GF-D8 (cell line): ENCODE data around the gene FAM110D.

Source experiments
- DNase-seq: peaks from one replicate; lab custom pipeline; 2025; lab: John Stamatoyannopoulos, UW

FAM110D gene

DNA sequence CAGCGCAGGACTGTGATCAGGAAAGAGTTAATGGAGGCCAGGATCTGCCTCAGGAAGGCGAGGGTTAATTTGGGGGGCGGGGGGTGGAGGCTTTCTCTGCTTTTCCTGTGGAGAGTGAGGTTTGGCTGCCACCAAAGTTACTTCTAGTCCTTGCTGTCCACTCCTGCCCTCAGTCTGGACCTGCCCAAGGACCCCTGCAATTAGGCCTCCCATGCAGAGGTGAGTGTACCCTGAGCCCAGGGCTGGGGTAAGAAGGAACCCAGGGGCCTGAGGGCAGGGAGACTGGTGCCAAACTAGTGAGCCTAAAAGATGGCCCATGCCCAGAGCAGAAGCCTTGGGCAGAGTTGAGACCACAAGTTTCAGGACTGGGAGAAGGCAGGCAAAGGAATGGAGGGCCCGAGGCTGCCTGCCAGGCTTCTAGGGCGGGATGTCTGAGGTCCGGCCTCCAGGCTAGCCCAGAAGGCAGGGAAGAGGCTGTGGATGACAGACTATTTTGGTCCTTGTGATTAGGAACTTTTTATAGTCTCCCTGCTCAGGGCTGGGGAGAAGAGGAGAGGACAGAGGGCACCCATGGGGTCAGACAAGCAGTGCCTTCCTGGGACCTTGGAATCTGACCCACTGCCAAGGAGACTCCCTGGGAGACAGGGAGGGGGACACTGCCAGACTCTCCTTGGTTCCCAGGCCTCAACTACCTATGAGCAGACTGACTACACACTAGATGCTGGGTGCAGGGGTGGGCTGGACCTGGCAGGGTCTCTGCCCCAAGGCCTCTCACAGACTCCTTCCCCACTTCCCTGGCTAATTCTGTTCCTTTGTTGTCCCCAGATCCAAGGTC is at the start of gene FAM110D:
Gene FAM110D, plus strand, starts transcription at position 172 of the 835 bp plus-strand sequence. CDS start 2,213 bp downstream, outside the sequence.
- DNase-seq: no peak

GRCh38 chr1:26109229-26110164 is 49.4 kb upstream of the FAM110D start:
- DNase-seq: no peak

DNA sequence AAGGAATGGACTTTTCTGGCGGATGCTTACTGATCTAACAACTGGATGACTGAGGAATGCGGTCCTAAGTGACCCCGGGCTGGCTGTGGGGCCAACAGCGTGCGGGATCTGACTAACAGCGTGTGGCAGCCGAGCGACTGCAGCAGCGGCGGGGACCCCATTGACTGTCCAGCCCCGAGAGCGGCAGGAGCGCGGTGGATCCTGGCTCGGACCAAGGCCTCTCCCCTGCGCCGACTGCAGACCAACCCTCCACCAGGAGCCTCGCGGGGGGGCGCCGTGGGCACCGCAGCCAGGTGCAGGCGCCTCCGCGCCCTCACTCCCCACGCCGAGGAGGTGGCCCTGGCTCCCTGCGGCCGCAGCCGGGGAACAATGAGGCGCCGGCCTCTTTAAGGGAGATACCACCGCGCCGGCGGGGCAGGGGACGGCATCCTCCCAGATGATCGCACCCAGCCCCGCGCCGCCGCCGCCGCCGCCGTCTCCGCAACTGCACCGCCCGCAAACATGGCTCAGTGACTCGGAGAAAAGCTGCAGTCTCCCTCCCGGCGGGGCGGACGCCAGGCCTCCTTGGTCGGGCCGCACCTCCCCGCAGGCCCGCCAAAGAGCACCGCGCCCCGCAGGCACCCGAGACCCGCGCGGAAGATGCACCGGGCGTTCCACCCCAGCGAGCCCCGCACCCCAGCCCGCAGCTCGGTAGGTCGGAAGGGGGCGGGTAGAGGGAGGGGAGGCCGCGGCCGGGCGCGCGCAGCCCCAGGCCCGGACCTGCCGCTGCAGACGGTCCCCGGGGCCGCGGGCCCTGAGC is 47.9 kb upstream of the FAM110D start:
- DNase-seq: peak; percentile 28

DNA sequence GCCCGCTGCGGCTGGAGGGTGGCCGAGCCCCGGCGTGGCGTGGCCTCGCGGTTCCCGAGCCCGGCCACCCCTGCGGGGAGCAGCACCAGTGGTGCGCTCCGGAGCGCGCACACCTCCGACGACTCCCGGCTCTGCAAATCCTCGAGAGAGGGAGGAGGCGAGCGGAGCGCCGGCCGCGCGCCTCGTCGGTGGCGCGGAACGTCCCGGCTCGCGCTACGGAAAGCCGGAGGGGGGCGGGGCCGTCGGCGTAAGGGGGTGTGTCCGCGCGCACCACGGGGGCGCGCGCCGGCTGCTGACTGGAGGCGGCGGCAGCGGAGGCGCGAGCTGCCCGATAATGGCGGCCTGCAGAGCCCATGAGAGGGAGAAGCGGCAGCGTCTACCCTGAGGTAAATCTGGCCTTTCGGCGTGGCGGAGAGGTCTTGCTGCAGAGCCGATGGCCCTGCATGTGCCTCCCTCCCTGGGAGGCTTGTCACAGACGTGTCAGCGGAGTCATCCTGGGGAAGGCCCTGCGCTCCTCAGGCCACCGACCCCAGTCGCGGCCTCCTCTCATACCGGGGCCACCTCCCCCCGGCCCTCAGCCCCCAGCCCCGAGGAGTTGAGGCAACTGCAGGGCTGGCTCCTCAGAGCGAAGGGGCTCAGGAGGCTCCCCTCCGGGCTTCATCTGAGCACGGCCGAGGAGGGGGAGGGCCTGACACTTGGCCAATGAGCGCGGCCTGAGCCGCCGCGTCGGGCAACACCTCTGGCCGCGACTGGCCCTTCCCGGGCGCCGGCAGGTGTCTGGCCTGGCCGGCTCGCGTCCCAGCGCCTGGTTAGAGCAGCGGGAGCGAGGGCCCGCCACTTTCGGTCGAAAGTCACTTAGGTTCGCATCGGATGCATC is 47.1 kb upstream of the FAM110D start, which contains the start of gene PDIK1L:
Gene PDIK1L, plus strand, starts transcription at position 295 of the 877 bp plus-strand sequence. CDS start 2,485 bp downstream, outside the sequence.
- DNase-seq: peak; percentile 85

- DNase-seq: no peak
Measured at GRCh38 chr1:26112407-26112775, 46.5 kb upstream of the FAM110D start.

GRCh38 chr1:26114165-26114927 is 44.5 kb upstream of the FAM110D start:
- no peak for DNase-seq

GRCh38 chr1:26119892-26120608 is 38.8 kb upstream of the FAM110D start:
- no peak for DNase-seq

DNA sequence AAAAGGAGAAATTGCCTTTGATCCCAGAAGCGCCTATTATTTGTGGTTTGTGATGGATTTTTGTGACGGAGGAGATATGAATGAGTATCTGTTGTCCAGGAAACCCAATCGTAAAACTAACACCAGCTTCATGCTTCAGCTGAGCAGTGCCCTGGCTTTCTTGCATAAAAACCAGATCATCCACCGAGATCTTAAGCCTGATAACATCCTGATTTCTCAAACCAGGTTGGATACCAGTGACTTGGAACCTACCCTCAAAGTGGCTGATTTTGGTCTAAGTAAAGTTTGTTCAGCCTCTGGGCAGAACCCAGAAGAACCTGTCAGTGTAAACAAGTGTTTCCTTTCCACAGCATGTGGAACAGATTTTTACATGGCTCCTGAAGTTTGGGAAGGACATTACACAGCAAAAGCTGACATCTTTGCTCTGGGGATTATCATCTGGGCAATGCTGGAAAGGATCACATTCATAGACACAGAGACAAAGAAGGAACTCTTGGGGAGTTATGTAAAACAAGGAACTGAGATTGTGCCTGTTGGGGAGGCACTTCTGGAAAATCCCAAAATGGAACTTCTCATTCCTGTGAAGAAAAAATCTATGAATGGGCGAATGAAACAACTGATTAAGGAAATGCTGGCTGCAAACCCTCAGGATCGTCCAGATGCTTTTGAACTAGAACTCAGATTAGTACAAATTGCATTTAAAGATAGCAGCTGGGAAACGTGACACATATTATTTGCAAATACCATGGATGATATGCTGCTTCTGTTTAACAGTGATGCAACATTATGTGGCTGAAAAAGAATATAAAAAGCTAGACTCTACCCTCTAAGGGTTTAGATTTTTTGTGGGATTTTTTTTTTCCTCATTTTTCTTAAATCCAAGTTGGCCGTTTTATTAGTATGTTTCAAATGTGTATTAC is 36.8 kb upstream of the FAM110D start:
- no peak for DNase-seq

DNA sequence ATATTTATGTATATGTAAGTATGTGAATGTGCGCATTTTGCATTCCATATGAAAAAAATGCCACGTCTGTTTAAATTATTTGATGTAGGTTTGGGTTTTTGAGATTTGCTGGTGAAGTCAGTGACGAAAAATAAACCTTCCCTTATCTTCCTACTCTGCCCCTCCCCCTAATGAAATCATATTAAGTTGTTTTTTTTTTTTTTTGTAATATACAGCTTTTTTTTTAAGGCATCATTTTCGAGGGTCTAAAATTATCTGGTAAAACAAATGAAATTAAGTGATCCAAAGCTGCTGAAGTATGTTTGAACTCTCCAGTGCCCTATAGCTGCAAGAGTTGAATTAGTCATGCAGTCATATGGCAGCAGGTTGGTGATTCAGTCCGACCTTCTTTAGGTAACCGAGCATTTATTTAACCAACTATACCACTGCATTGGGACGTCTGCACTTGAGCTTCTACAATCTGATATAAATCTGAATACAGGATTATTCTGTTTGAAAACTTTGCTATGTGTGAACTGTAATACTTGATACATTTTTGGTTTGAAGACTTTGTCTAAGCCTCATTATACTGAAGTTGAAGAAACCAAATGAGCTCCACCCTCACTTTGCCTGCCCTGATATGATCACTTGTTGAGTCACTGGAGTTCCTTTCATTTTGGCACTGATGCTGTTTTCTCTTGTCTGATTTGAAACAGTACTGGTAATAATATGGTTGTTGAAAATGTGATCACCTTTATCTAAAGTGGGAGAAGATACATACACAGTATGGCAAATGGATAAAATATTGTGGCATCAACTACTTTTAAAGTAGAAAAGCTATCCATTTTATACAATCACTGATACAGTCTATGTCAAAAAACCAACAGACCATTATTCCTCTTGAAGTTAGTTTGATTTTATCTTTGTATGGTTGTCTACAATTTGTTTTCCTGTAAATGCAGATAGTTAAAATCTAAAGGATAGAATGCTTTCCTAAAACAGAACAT is 35.6 kb upstream of the FAM110D start:
- no peak for DNase-seq

DNA sequence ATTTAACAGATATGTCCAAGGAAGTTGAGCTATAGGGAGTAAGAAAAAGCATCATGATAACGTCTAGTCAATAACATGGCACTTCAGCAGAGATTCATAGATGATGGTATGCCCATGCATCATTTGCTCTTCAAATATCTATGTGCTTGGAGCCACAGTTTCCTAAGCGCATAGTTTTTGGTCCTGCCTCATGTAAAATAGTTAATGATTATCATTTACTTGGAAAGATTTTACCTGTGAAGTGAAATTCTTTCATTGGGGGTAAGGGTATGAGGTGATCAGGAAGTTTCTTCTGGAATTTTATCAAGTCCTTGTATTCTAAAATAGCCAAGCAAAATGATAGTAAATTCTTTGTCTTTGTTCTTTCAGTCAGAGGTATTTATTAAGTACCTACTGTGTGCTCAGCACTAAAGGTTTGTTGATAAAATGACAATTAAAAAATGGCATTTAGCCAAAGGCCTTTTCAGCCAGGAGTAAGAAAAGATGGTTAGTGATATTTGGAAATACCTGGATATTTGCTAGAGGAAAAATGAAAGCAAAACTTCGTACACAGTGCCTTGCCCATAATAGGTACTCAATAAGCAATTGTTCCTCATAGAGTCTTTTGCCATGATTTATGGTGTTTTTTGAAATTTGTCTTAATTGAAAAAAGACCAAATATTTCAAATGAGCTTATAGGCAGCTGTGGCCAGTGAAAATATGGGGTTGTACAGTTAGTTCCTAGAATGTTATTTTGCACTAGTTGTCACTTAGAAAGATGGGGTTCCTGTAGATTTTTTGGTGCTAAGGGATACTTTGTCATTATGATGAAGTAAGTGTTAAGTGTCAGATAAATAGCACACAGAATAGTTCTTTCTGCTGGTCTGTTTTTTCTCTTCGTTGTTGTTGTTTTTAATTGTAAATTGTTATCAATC is 34.2 kb upstream of the FAM110D start:
- DNase-seq: no peak

GRCh38 chr1:26125382-26125781 is 33.5 kb upstream of the FAM110D start:
- no peak for DNase-seq

- DNase-seq: no peak
Measured at GRCh38 chr1:26125946-26126320, 32.9 kb upstream of the FAM110D start.

GRCh38 chr1:26126321-26127084 is 32.4 kb upstream of the FAM110D start:
- peak; percentile 97 for DNase-seq

DNA sequence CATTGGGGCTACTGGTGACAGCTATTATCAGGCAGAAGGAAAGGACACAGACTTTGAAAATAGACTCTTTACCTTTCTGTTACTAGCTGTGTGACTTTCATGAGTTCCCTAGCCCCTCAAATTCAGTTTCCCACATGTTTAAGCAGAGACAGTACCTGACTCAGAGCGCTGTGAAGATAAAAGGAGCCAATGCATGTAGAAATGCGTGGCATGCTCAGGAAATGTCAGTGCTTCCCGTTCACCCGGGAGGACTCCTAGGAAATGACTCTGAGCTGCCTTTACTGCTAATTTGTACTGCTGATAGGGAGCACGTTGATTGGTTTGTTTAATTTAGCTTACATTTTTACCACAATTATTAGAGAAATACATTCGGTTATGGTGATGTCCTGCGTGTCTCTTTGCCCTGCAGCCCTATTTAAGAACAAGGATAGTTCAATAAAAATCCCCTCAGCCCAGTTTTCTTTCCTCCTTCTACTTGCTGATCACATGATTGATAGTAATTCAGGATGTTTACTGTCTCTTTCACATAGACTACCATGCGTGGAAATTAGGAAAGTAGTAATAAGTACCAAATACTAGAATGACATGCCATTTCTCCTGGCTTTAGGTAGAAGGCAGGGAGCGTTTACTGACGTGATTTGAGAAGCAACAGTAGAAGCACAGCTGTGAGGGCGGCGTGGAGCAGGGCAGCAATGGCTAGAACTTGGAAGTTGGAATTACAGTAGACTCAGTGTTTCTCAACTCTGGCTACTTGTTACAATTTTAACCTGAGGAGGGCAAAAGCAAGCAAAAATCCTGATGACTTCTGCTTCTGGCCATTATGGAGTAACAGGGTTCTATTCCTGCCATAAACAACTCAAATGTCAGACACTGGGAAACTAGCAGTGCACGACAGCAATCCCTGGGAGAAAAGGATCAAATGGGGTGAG is 31.4 kb upstream of the FAM110D start:
- DNase-seq: peak; percentile 21
